ENCODE results near the gene TTC4.

Gene TTC4

GRCh38 chr1:54706419-54706818 lies 9.2 kb upstream of the TTC4 start:
- DNase-seq, result no peak

GRCh38 chr1:54708385-54708784 lies 7.3 kb upstream of the TTC4 start:
- DNase-seq, result no peak

GRCh38 chr1:54709547-54710292 lies 5.9 kb upstream of the TTC4 start:
- DNase-seq, result no peak

GRCh38 chr1:54710434-54710833 lies 5.2 kb upstream of the TTC4 start:
- DNase-seq, result no peak

GRCh38 chr1:54710841-54711240 lies 4.8 kb upstream of the TTC4 start:
- no peak for DNase-seq

GRCh38 chr1:54711536-54711935 lies 4.1 kb upstream of the TTC4 start:
- DNase-seq, result no peak

- DNase-seq, result no peak
Measured at GRCh38 chr1:54714881-54715492, 674 bp upstream of the TTC4 start.

GRCh38 chr1:54716299-54717047 lies 812 bp downstream of the TTC4 start:
- peak; percentile 62 for DNase-seq

- DNase-seq, result no peak
Measured at GRCh38 chr1:54721719-54722118, 6.1 kb downstream of the TTC4 start.

GRCh38 chr1:54723985-54724384 lies 8.3 kb downstream of the TTC4 start:
- no peak for DNase-seq

GRCh38 chr1:54724771-54725170 lies 9.1 kb downstream of the TTC4 start:
- no peak for DNase-seq

- DNase-seq, result no peak
Measured at GRCh38 chr1:54728027-54728426, 12.4 kb downstream of the TTC4 start.

- no peak for DNase-seq
Measured at GRCh38 chr1:54736685-54737084, 21.0 kb downstream of the TTC4 start.

GRCh38 chr1:54738244-54738643 lies 22.6 kb downstream of the TTC4 start:
- no peak for DNase-seq

GRCh38 chr1:54741531-54741930 lies 25.9 kb downstream of the TTC4 start:
- no peak for DNase-seq

GRCh38 chr1:54742282-54742681 lies 26.6 kb downstream of the TTC4 start:
- no peak for DNase-seq

- DNase-seq, result no peak
Measured at GRCh38 chr1:54743416-54744226, 28.0 kb downstream of the TTC4 start.

- no peak for DNase-seq
Measured at GRCh38 chr1:54744696-54745095, 29.0 kb downstream of the TTC4 start.

- no peak for DNase-seq
Measured at GRCh38 chr1:54745274-54745673, 29.6 kb downstream of the TTC4 start.

GRCh38 chr1:54745864-54746263 lies 30.2 kb downstream of the TTC4 start:
- no peak for DNase-seq

GRCh38 chr1:54748094-54748835 lies 32.6 kb downstream of the TTC4 start:
- no peak for DNase-seq

- no peak for DNase-seq
Measured at GRCh38 chr1:54750596-54750995, 34.9 kb downstream of the TTC4 start.

Measured in activated CD4-positive, alpha-beta T cell treated with anti-CD3 and anti-CD28 coated beads, Interleukin-2, Interleukin-6, amounts not matched to agents 100 ng/mL and 50 ng/mL, durations not matched to agents 16 hours and 8 hours (primary cell).